Measurements from ENCODE around the gene TM9SF4. TPM values are rescaled to one million over a fixed set of nuclear protein-coding genes. Genes with fewer than 3 reads are reported as not detected.
"Not testable (repeated sequence)": the region's sequence is repeated elsewhere in the genome, so short reads cannot be mapped to it uniquely, and the experiment has no call there.

Gene TM9SF4
- polyA plus RNA-seq, 5 donors = 53.1 to 66.4 (median 58.6) TPM

DNA sequence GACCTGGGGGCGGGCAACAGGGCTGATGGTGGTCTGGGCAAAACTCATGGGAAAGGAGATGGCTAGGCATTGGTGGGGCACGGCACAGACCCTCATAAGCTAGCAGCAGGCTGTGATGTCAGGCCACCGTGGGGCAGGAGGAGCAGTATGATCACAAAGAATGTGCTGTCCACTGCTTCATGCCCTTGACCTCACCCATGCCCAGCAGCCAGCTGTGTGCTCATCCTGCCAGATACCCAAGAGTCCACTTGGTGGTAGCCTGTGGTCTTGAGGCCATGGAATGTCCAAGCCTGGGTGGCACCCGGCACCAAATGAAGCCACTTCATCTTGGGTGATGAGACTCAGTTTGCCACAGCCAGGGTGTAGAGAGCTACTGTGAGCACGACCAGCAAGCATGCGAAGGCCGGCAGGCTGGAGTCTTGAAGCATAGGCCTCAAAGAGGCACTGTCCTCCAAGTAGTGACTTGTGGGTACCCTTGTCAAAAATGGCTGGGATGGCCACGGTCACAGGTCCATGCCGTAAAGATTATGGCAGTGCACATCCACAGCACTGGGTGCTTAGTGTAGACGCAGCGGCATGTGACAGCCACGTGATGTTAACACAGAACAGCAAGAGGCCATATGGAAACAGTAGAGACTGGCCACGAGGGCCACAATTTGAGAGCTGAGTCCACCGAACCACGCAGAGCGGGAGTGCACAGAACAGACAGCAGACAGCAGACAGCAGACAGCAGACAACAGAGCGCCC, 79.0 kb downstream of the TM9SF4 start:
- no peak for DNase-seq

DNA sequence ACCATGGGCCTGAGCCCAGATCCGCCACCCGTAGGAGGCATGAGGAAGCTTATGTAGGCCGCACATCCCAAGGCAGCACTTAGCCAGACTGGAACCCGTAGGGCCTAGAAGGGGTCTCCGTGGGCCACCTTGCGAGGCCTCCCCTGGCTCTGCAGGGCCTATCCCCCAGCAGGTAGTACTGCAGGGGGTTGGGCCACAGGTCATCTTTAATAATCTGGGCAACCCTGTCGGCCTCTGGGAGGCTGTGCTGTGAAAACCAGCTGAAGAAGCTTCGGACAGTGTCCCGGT, 79.6 kb downstream of the TM9SF4 start:
- no peak for DNase-seq

DNA sequence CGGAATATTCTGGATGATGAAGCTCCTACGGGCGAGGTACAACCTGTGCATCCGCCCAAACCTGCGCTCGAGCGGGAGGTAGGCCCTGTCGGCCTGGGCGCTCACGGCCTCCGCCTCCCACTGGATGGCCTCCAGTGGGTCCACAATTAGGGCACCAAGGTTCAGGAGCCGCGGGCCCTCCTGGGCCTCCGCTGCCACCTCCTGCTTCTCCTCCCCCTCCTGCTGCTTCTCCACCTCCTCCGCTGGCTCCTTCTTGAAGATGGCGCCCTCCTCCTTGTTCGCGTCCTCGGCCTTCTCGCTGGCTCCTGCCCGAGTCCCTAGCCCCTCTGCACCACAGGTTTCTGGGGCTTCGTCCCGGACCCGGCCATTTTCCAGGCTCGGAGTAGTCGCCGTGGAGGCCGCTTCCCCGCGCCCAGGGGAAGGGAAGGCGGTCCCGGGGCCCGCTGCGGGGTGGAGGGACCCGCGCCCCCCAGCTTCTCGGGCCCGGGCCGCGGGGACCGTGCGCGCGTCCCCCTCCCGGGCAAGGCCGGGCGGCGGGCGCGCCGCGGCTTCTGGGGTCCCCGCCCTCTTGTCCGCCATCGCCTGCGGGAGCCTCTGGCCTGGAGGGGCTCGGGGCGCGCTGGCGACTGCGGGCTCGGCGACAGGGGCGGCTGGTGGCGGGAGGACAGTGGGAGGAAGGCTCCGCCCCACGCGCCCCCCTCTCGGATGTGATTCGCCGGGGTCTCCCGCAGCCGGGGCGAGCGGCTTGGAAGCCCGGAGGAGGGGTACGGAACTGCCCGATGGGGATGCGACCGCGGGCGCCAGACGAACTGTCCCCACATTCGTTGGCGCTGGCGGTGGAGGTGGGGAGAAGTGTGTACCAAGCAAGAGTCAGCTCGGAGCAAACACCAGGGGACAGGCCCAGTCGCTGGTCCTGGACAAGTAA, 80.4 kb downstream of the TM9SF4 start:
- DNase-seq = no peak

DNA sequence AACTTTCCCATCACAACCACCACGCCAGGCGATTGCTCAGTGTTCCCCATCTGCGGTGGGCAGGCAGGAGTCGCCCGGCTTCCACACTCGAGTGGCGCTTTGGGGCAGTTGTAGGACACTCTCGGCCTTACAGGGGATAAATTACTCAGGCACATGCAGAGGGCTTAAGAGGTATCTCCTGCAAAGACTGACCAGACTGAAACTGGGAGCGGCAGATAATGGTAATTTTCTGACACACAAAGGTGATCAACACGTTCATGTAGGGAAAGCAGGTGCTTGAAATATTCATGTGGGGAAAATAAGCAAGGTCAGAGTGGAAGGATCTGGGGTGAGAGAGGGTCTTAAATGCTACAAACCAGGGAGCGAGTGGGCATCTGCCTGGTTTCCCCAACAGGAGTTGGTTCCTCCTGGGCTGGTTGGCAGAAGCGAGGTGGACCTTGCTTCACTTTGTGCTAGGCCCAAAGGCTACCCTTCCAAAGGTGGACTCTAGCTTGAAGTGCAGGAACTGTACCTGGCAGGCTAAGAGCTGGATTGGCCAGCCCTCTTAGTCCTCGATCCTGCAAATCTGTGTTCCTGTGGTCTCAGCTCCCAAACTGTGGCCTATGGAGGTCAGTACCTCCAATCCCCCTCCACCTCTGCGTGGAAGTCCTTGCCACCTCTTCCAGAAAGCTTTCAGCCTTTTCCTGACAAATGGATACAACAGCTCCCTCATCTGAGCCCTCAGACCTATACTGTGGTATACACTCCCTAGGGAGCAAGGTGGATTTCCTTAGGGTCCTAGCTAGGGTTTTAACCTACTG, 81.3 kb downstream of the TM9SF4 start:
- no peak for DNase-seq

DNA sequence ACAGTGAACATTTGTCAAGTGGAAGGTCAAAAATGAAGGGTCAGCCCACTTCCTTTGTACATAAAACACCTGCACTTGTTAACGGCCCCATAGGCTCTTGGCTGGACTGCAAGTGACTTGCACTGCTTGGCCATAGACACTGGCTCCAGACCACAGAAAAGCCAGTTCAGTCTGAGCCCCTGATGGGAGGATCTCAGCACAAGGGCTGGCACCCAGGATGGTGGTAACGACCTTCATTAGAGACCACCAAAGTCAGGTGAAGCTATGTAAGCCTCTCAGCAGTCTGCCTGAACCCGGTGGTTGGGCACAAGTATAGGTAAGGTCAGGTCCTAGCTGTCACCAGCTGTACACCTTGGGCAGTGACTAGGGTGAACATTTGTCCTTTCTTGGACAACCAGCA, 81.9 kb downstream of the TM9SF4 start:
- DNase-seq = no peak

DNA sequence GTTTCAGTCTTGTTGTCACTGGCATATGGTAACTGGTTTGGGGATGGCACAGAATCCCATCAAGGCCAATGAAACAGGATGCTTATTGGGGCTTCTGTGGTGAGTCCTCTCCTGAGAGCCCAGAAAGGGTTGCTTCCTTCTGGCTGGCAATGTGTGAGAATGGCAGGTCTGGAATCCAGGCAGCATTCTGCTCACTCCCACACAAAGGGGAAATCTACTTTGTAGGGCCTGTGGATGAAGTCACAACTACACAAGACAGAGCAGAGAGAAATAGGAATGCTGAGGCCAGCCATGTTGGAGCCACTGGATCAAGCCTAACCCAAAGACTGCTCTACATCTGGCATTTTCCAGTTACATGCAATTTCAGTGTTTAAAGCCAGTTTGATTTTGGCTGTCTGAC, 82.4 kb downstream of the TM9SF4 start:
- DNase-seq = no peak

DNA sequence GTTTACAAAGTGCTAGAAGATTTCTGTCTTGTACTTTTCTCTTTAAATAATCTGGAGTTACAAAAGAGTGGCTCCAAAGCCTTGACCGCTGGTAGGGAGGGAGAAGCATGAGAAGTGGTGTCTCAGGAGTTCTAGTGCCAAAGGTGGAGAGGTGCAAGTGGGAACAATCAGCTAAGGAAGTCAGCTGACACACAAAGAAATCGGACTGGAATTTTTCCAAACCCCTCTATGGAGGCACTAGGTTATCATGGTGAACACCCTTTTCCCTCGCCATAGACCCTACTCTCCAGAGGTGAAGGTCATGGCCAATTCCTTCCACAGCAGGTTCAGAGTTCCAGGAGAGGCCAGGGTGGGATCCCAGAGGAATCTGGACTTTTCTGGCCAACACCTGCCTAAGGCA, 83.2 kb downstream of the TM9SF4 start:
- no peak for DNase-seq

DNA sequence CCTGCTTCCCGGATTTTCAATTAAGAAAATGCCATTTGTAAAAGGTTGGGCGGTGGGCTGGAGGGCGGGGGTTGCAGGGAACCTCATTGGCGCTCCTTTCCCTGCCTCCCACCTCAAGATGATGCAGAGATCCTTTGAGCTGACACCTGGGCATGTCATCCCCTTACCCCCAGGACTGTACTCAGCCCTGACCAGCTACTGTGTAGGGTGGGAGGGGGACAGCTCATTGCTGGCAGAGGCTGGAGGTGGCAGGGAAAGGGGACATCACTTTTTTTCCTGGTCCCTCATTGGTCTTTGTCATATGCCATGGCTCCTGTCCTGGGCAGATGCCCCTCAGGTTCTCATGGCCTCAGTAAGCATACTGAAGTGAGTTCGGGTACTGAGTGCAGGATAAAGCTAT, 83.8 kb downstream of the TM9SF4 start:
- DNase-seq = not testable (repeated sequence)

DNA sequence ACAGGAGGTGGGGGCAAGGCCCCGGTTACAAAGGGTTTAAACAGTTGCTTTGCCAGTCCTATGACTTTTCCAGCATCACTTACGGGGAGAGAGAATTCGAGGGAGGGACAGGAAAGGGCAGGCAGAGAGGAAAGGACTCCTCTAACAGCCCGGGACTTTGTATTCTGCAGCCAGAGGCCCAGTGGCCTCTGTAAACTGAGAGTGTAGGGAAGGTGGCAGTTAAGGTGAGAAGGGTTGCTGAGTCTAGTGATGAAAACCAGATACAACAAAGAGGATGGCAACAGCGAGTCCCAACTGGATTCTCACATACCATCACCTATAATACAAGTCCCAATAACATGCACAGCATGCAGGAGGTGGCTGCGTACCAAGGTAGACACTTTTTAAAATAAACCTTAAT, 84.5 kb downstream of the TM9SF4 start:
- no peak for DNase-seq

DNA sequence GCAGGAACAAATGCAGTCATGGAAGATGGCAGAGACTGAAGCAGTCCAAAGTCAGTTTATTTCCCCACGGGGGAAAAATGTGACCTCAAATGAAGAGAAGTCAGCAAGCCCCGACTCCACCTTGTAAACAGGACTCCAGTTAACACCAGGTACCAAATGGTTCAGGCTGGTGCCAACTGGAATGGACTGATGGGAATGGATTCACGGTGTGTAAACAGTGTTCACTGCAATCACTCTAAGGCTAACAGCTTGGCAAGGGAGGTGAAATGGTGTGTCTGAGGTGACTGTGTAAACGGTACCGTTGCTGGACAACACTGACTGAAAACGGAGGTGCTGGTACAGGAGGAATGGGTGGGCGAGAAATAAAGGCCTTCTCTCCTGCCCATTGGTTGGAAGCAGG, 86.1 kb downstream of the TM9SF4 start:
- no peak for DNase-seq

DNA sequence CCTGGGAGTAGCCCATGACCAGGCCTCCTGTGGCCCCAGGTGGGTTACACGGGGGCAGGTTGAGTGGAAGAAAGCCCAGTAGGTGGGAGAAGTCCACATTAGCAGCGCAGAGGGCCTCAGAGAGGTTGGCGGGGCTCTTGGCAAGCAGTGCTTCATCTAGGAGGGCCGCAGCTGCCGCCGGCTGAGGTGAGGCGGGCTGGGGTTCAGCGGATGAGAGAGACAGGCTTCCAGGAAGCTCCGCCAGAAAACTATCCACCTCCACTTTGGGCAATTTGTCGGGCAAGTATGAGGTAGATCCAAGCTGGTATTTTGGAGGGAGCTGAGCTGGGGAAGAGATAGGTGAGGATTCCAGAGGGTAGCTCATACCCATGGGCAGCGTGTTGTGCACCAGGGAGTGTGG, 87.1 kb downstream of the TM9SF4 start:
- not testable (repeated sequence) for DNase-seq

DNA sequence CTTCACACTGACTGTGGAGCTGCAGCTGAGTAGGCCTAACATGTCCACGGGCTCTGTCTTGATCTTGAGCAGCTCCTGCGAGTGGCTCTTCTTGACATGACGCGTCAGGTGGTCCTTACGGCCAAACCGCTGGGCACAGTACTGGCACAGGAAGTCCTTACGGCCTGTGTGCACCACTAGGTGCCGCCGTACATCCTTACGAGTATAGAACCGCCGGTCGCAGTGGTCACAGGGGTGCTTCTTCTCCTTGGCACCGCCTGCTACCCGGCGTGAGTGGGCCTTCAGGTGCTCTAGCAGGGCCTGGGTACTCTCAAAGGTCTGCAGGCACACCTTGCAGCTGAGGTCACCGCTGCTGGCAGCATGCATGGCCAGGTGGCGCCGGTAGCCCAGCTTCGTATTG, 87.6 kb downstream of the TM9SF4 start:
- not testable (repeated sequence) for DNase-seq

DNA sequence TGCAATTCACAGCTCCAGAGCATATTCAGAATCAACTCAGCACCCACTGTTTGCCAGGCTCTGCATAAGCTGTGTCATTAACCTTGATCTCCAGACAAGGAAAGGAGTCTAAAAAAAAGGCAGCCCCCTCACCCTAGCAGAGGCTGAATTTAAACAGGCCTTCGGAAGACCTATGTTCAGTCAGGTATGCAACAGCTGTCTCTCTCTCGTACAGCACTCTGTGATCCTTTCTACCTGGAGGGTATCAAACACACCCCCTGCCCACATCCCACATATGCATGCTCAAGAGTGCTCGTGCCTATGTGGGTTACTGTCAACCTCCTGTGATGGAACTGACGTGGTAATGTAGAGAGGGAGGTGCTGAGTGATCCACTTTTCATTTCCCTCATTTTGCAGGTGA, 89.5 kb downstream of the TM9SF4 start:
- DNase-seq = no peak

DNA sequence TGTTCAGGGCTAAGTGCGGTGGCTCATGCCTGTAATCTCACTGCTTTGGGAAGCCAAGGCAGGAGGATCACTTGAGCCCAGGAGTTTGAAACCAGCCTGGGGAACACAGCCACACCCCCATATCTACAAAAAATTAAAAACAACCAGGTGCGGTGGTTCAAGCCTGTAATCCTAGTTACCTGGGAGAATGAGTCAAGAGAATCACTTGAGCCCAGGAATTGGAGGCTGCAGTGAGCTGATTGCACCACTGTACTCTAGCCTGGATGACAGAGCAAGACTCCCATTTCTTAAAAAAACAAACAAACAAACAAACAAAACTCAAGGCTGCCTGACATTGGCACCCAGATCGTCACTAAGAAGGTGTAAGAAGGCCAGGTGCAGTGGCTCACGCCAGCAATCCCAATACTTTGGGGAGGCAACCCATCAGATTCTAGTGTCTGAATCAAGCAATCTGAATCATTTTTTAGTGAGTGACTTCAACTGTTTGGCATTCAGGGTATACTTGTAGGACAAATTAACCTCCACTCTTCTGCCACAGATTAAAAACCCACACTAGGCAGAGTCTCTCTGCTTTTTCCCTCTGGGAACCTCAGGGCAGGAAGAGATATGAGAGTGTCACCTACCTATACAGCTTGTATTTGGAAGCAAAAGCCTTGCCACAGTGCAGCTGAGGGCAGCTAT, 91.9 kb downstream of the TM9SF4 start:
- no peak for DNase-seq

DNA sequence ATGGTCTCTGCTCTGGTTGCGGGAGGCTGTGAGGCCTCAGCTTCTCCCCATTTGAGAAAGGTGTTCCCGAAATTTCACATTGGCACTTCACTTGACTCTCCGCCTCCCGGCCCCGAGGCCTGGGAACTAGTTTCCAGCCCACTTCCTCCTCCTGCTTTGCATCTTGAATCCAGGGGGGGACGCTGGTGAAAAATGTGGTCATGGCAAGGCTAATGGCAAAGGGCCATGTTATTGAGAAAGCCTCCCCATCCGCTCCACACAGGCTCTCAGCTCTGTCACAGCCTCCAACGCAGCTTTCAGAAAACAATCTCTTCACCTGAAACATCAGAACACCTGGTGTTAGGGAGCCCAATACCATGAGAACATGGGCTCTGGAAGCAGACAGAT, 92.5 kb downstream of the TM9SF4 start:
- DNase-seq = no peak

DNA sequence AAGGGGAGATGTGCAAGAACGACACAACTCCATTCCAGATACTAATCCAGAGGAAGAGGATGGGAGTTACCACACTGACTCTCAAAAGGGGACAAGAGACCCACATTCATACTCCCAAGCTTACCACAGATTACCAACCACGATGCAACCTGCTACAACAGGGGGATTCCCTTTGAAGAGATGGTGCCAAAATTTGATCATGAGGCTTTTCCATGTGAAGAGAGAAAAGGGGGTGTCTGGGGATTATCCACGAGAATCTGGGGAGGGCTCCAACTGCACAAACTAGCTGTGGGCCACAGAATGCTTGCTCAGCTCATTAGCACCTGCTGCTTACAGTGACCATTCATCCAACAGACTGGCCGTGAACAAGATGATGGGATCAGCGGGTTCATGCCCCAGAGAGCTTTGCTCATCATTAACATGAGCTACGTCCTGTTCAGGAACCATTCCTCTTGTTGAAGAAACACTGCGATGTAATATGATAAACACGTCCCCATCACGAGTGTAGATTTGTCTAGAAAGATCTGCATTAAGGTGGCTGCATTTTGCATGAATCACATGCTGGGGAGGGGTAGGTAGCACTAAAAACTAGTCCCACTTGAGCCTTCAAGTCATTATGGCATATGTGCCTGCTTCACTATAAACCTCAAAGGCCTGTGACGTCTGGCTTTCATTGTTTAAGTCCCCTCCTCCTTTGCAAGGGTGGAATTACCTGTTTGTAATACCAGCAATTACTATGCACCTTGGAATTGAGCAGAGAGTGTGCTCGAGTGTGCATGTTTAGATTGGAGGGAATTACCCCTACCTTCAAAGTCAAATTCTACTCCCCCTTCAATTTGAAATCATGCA, 94.1 kb downstream of the TM9SF4 start:
- no peak for DNase-seq

DNA sequence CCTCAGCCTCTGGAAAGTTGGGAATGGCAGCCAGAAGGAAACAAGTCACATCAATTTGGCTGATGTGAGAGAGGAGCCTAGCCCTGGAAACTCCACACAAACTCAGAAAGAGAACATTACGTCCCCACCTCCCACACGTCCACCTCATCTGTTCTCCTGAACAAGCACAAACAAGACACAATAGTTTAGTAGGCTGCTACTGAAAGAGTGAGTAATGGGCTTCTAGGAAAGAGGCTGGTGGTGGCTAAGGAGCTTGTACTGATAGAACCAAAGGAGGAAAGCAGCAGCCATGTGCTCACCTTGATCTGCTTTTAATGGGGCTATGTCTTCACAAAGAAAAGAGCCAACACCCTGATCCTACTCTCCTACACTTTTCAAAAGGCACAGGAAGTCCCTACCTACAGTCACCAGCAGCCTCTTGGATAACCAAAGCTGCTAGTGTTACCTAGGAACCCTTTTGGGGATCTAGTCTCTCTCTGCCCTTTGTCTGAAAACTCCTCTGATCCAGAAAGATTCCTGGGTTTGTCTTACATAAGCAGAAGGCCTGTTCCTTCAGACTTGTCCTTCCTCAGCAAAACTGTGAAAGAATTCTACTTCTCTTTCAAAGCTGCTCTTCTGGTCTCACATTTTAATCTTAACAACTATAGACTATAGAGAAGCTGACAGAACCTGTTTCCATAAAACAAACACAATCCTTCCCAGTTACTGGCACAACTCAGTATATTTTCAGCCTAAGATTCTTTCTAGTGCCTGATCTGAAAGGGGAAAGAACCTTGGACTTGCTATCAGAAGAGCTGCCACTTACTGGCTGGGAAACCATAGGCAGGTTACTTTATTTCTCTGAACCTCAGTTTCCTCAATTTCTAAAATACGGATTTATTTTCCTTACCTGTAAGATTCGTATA, 94.9 kb downstream of the TM9SF4 start:
- no peak for DNase-seq

DNA sequence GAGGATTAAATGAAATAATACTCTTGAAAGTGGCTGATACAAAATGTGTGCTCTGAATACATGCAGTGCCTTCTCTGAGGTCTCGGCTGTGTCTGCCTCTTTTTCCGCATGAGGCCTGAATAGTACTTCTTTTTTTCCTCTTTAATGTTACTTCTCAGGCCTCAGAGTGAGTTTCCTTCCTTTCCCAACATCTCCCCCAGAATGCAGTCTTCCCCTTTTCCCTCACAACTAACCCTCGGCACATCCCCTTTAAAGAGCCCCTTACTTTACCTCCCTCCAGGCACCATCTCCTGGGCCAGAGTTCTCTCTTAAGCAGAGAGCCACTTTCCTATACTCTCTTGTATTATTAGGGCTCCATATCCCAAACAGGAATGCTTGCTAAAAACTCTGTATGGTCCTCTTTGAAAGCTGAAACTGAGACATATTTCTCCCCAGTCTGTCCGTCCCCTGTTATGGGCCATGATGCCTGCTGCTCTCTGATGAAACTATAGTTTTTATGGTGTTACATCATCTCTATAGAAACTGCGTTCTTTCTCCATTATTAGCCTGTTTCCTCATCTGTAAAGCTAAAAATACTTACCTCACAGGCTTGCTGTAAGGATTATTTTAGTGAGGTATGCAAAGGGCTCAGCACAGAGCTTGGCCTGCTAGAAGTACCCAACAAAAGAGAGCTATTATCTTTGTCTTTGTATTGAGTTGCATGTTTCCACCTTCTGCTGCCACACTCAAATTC, 95.8 kb downstream of the TM9SF4 start:
- DNase-seq = no peak

Measured in right lung (tissue), 5 donors.